Neural progenitor cell (in vitro differentiated cells): ENCODE results near the gene ARL11.

Experiments
- CTCF ChIP-seq: fragments of 200-600 bp; sonication (generic); IDR thresholded peaks from 2 replicates; pipeline ENCODE4 v1.5.1; 2017; ENCODE audit warnings: antibody characterized with exemption, mild to moderate bottlenecking
- EZH2phosphoT487 ChIP-seq: fragments of 200-600 bp; sonication (generic); IDR thresholded peaks from 2 replicates; pipeline ENCODE4 v1.6.1; 2017; ENCODE audit warnings: antibody characterized with exemption

DNA sequence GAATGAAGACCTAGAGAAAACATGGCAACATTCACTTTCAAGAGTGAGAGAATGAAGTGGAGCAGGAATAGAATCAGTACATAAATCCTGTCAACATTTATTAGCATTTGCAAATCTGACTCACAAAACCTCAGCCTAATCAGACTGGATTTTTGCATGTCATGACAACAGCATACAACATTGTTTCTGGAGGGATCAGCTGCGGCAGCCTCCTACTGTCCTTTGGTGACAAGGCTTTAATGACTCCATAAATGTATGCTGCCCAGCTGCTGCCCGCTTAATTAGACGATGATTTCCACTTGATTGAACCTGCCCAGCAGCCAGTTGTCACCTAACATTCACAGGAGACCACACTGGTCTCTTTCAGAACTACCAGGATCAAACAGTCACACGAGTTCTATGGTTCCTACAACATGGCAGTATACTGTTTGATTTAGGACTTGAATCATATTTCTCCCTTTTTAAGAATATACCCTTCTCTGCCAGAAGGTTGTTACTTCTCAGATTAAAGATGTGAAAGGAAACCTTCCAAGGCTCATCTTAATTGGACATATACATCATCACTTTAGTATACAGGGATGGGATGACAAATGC, 53.6 kb downstream of the ARL11 start:
- no peak for TF ChIP-seq CTCF
- no peak for TF ChIP-seq EZH2phosphoT487
